Measurements from ENCODE around the gene SGCA. TPM values are rescaled to one million over a fixed set of nuclear protein-coding genes. Genes with fewer than 3 reads are reported as not detected.
A peak's percentile ranks its signal among the peaks of the same experiment; 100 is the strongest.

Gene SGCA
- total RNA-seq, 1 experiment from 2014 or later, result 0.24 TPM

GRCh38 chr17:50199211-50199802 is 33.5 kb downstream of the SGCA start:
- H3K56ac ChIP-seq (ENCODE audit: insufficient read length, low read depth, low read length), result no peak overlapping the region
- H2BK20ac ChIP-seq (ENCODE audit: low read depth, low read length, poor library complexity, severe bottlenecking), result no peak overlapping the region
- no peak overlapping the region for H3K9ac ChIP-seq (ENCODE audit: extremely low read depth, insufficient read length, low read length)
- H4K8ac ChIP-seq (replicated peaks; ENCODE audit: insufficient read length, low read depth, low read length), result no peak overlapping the region
- no peak overlapping the region; a peak in 1 of 7 replicates for H3K27ac Mint-ChIP-seq
- H3K36me3 Mint-ChIP-seq (ENCODE audit: insufficient read depth in 1 of 3, low read depth in 3 of 3), result peaks cover 0 to 40% (median 34%) of the 10 kb centered on the region in 3 experiments; a peak in 5 of 7 replicates
- H2AK5ac ChIP-seq (ENCODE audit: insufficient read length, low read length), result no peak overlapping the region
- H3K27me3 Mint-ChIP-seq (ENCODE audit: low read depth), result peaks cover 37% of the 10 kb centered on the region
- DNase-seq, result no peak
- H2AFZ ChIP-seq (ENCODE audit: low read length), result no peak overlapping the region
- WGBS (ENCODE audit: extremely low coverage, insufficient read length, low lambda C conversion rate), result no CpG with 5 or more reads among the region's 41 CpGs
- TF ChIP-seq CTCF (conservative IDR thresholded peaks at IDR 0.05), result no peak
- H2BK12ac ChIP-seq (ENCODE audit: insufficient read length, low read depth, low read length), result no peak overlapping the region
- H3K23me2 ChIP-seq (ENCODE audit: insufficient read length, low read depth, low read length, poor library complexity, severe bottlenecking), result peaks cover 15% of the 10 kb centered on the region
- H3K27me3 ChIP-seq (ENCODE audit: insufficient read depth, low read length), result peaks cover 7% of the 10 kb centered on the region; the same call in 1 of the 2 replicates
- H4K91ac ChIP-seq (ENCODE audit: insufficient read length, low read depth, low read length), result no peak overlapping the region
- no peak overlapping the region for H3T11ph ChIP-seq (ENCODE audit: low read length)
- H3K4me2 ChIP-seq (ENCODE audit: insufficient read depth, insufficient read length, low read length), result peak overlapping the region; percentile 63
- peaks cover 12 to 26% of the 10 kb centered on the region in 2 experiments for H3K4me1 Mint-ChIP-seq
- H2BK5ac ChIP-seq (ENCODE audit: insufficient read length, low read length), result no peak overlapping the region
- no peaks in the 10 kb centered on the region for H3K79me1 ChIP-seq (ENCODE audit: insufficient read depth, low read depth, low read length, poor library complexity, severe bottlenecking)
- no peaks in the 10 kb centered on the region for H3K9me3 ChIP-seq (ENCODE audit: control insufficient read depth, low read depth, low read length)
- H3K4me1 ChIP-seq (ENCODE audit: insufficient read depth, low read length), result no peaks in the 10 kb centered on the region
- no peak overlapping the region for H4K5ac ChIP-seq (ENCODE audit: insufficient read length, low read depth, low read length)
- H3K9me3 Mint-ChIP-seq, result no peaks in the 10 kb centered on the region; a peak in 2 of 5 replicates
- no peaks in the 10 kb centered on the region for H3K79me2 ChIP-seq (ENCODE audit: insufficient read depth, low read length)
- peak overlapping the region; percentile 81 to 88; a peak in 4 of 5 replicates for H3K4me3 Mint-ChIP-seq
- no peak overlapping the region for H2BK15ac ChIP-seq (ENCODE audit: low read depth, low read length)
- H3K14ac ChIP-seq (ENCODE audit: insufficient read depth, low read length), result no peak overlapping the region
- no peaks in the 10 kb centered on the region for H4K20me1 ChIP-seq (ENCODE audit: control insufficient read depth, insufficient read depth, insufficient read length)
- H3K4ac ChIP-seq (ENCODE audit: low read depth, low read length), result no peak overlapping the region
- H3K18ac ChIP-seq (ENCODE audit: insufficient read length, low read depth, low read length), result no peak overlapping the region
- H3K27ac ChIP-seq (ENCODE audit: insufficient read length, low read depth, low read length), result no peak overlapping the region
- no peak overlapping the region for H2BK120ac ChIP-seq (ENCODE audit: low read depth, low read length, poor library complexity, severe bottlenecking)
- H3K23ac ChIP-seq (ENCODE audit: insufficient read length, low read depth, low read length), result no peak overlapping the region

Measured in H9 (cell line).